PC-3 (cell line): ENCODE results near the gene ZC3H15. TPM values are rescaled to one million over a fixed set of nuclear protein-coding genes. Genes with fewer than 3 reads are reported as not detected.

Experiments
- ATAC-seq: fragments of 200-7000 bp; cut with Tn5 transposase; 2 replicates; pipeline ENCODE4 v1.9.1; 2020; ENCODE audit warnings: mild to moderate bottlenecking, moderate library complexity
- BruUV-seq: library from RNA; stranded (reverse); fragments of 400-500 nt; replicated peaks from 2 replicates; lab custom pipeline; 2021; lab: Mats Ljungman, UMichigan
- CTCF ChIA-PET: fragments of 300-600 bp; sonication (Branson Sonifier 250); formaldehyde crosslinking; loops from one replicate; lab custom pipeline; 2022; ENCODE audit warnings: antibody characterized with exemption; lab: Charles Lee
- POLR2A ChIA-PET: fragments of 300-600 bp; sonication (Branson Sonifier 250); formaldehyde crosslinking; loops from one replicate; lab custom pipeline; 2022; ENCODE audit warnings: antibody characterized with exemption; ENCODE audit not compliant: unreplicated experiment; lab: Charles Lee
- DNase-seq: peaks from one replicate; pipeline ENCODE4 v3.0.0-alpha.2; 2015
- H2AFZ ChIP-seq: fragments of 300-600 bp; sonication (generic); 2 replicates; pipeline ENCODE4 v1.6.0; 2016; ENCODE audit warnings: antibody characterized with exemption, low read length
- H3F3A ChIP-seq: fragments of 300-600 bp; sonication (generic); one replicate; pipeline ENCODE4 v1.6.0; 2017; ENCODE audit warnings: antibody characterized with exemption, low read length, control low read depth, mild to moderate bottlenecking; ENCODE audit not compliant: unreplicated experiment
- H3K27ac ChIP-seq: fragments of 300-600 bp; sonication (generic); 2 replicates; pipeline ENCODE4 v1.5.1; 2016; ENCODE audit warnings: mild to moderate bottlenecking, low read length
- H3K27me3 ChIP-seq: fragments of 300-600 bp; sonication (generic); 2 replicates; pipeline ENCODE4 v1.6.1; 2016; ENCODE audit warnings: low read length, mixed read lengths
- H3K36me3 ChIP-seq: fragments of 300-600 bp; sonication (generic); 2 replicates; pipeline ENCODE4 v1.6.1; 2016; ENCODE audit warnings: low read depth, mixed run types, low read length, mixed read lengths
- H3K4me1 ChIP-seq: fragments of 300-600 bp; sonication (generic); 2 replicates; pipeline ENCODE4 v1.5.1; 2016; ENCODE audit warnings: low read length; ENCODE audit not compliant: insufficient read depth
- H3K4me2 ChIP-seq: fragments of 300-600 bp; sonication (generic); 2 replicates; pipeline ENCODE4 v1.6.0; 2016; ENCODE audit warnings: low read length
- H3K4me3 ChIP-seq: fragments of 300-600 bp; sonication (generic); 2 replicates; pipeline ENCODE4 v1.5.1; 2016; ENCODE audit warnings: mild to moderate bottlenecking, low read length, mixed read lengths
- H3K79me2 ChIP-seq: fragments of 300-600 bp; sonication (generic); 2 replicates; pipeline ENCODE4 v1.6.1; 2017; ENCODE audit warnings: low read length, mixed read lengths
- H3K9ac ChIP-seq: fragments of 300-600 bp; sonication (generic); 2 replicates; pipeline ENCODE4 v1.6.0; 2016; ENCODE audit warnings: mild to moderate bottlenecking, low read length
- H3K9me2 ChIP-seq: fragments of 300-600 bp; sonication (generic); replicated peaks from 2 replicates; pipeline ENCODE4 v1.6.1; 2016; ENCODE audit warnings: mixed run types, low read length, mixed read lengths
- H3K9me3 ChIP-seq: fragments of 300-600 bp; sonication (generic); 2 replicates; pipeline ENCODE4 v1.6.1; 2016; ENCODE audit warnings: low read length, mixed read lengths
- H4K20me1 ChIP-seq: fragments of 300-600 bp; sonication (generic); 2 replicates; pipeline ENCODE4 v1.6.1; 2016; ENCODE audit warnings: low read length, mixed read lengths
- EZH2 ChIP-seq: fragments of 300-600 bp; sonication (generic); IDR thresholded peaks from one replicate; pipeline ENCODE4 v1.6.1; 2017; ENCODE audit warnings: antibody characterized with exemption, mild to moderate bottlenecking, low read length; ENCODE audit not compliant: unreplicated experiment
- EZH2phosphoT487 ChIP-seq: fragments of 300-600 bp; sonication (generic); IDR thresholded peaks from 2 replicates; pipeline ENCODE4 v1.6.1; 2018; ENCODE audit warnings: mild to moderate bottlenecking, antibody characterized with exemption, low read length, borderline replicate concordance
- intact Hi-C: fragments of 100-400 bp; cut with micrococcal nuclease; formaldehyde crosslinking; loops from 2 replicates; pipeline ENCODE4 v1.9.0; 2023
- total RNA-seq: library from RNA; depleted of rRNA; stranded (reverse); fragments of >200 nt; gene quantifications from 2 replicates; pipeline ENCODE4 v1.2.3, GENCODE V29; 2014
- TF ChIP-seq, protein P1 (sequence below): fragments of 300-600 bp; sonication (generic); conservative IDR thresholded peaks from 2 replicates; pipeline ENCODE4 v1.5.1; 2017; ENCODE audit warnings: antibody characterized with exemption, low read depth, mild to moderate bottlenecking, low read length

Gene ZC3H15
- total RNA-seq, 1 experiment from 2014 or later: 58.2 TPM

DNA sequence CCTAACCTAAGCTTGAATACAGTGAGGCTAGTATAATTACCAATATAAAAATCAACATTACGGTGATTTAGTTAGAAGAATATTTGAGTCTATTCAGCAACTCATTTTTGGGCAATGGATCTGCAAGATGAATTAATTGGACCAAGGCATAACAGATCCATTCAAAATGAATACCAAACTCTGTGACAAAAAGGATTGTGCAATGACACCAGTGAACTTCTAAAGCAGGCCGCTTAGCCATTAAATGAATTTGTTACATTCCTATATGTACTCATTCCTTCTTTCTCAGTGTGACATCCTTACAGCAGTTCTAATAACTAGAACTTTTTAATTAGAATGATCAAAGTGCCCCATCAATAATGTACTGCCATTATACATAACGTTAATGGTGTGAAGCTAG lies 44.3 kb downstream of the ZC3H15 start:
- intact Hi-C loops: no loop called here

DNA sequence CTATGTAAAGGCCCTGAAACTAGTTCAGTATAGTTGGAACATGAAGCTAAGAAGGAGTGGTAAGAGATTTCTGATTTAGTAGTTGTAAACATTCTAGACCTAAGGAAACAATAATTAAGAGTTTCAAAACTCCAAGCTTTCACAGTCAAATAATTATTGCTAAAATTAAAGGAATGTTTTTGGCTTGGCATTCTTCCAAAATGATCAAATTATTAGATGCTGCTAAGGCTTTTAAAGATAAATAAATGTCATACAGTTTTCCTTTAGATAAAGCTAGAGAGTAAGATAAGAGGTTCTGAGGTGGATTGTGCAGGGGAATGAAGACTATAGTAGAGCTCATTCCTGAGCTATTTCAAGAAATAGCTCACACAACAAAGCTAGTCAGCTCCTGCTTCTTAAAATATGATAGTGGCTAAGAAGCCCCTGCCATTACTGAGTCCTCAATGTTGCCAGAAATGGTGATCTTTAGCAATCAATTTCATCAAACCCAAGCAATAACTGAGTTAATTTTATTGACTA lies 45.3 kb downstream of the ZC3H15 start:
- H3K9ac ChIP-seq: no peak overlapping the region
- H4K20me1 ChIP-seq: no peaks in the 10 kb centered on the region
- H3K27me3 ChIP-seq: no peaks in the 10 kb centered on the region
- H3K4me2 ChIP-seq: no peak overlapping the region
- H3K9me2 ChIP-seq: no peaks in the 10 kb centered on the region
- no peaks in the 10 kb centered on the region for H3K36me3 ChIP-seq
- H3K4me3 ChIP-seq: no peak overlapping the region
- ATAC-seq (no peak), DNase-seq (no peak)
- no peaks in the 10 kb centered on the region for H3K4me1 ChIP-seq
- H3K9me3 ChIP-seq: no peaks in the 10 kb centered on the region
- H3K79me2 ChIP-seq: no peaks in the 10 kb centered on the region
- intact Hi-C loops: no loop called here
- no peak overlapping the region for H3K27ac ChIP-seq
- POLR2A ChIA-PET: no interaction called here
- no peak overlapping the region for H2AFZ ChIP-seq
- TF ChIP-seq, protein P1, sequence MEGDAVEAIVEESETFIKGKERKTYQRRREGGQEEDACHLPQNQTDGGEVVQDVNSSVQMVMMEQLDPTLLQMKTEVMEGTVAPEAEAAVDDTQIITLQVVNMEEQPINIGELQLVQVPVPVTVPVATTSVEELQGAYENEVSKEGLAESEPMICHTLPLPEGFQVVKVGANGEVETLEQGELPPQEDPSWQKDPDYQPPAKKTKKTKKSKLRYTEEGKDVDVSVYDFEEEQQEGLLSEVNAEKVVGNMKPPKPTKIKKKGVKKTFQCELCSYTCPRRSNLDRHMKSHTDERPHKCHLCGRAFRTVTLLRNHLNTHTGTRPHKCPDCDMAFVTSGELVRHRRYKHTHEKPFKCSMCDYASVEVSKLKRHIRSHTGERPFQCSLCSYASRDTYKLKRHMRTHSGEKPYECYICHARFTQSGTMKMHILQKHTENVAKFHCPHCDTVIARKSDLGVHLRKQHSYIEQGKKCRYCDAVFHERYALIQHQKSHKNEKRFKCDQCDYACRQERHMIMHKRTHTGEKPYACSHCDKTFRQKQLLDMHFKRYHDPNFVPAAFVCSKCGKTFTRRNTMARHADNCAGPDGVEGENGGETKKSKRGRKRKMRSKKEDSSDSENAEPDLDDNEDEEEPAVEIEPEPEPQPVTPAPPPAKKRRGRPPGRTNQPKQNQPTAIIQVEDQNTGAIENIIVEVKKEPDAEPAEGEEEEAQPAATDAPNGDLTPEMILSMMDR: no peak
- TF ChIP-seq EZH2 (no peak), EZH2phosphoT487 (no peak)
- BruUV-seq: no TSS peak
- CTCF ChIA-PET: no interaction called here
- no peaks in the 10 kb centered on the region for H3F3A ChIP-seq

More for the DNA sequence above, 44.3 kb downstream of the ZC3H15 start:
- Histone ChIP-seq H3K9ac (no peak overlapping the region), H3K27ac (no peak overlapping the region), H3K4me3 (no peak overlapping the region), H3F3A (no peaks in the 10 kb centered on the region), H2AFZ (no peak overlapping the region), H3K4me2 (no peak overlapping the region), H3K27me3 (no peaks in the 10 kb centered on the region), H3K9me3 (no peaks in the 10 kb centered on the region), H3K4me1 (no peaks in the 10 kb centered on the region), H4K20me1 (no peaks in the 10 kb centered on the region), H3K36me3 (no peaks in the 10 kb centered on the region), H3K9me2 (no peaks in the 10 kb centered on the region), H3K79me2 (no peaks in the 10 kb centered on the region)
- ChIA-PET CTCF (no interaction called here), POLR2A (no interaction called here)
- BruUV-seq: no TSS peak
- TF ChIP-seq EZH2phosphoT487 (no peak), EZH2 (no peak)
- TF ChIP-seq, protein P1: no peak
- DNase-seq (no peak), ATAC-seq (no peak)

DNA sequence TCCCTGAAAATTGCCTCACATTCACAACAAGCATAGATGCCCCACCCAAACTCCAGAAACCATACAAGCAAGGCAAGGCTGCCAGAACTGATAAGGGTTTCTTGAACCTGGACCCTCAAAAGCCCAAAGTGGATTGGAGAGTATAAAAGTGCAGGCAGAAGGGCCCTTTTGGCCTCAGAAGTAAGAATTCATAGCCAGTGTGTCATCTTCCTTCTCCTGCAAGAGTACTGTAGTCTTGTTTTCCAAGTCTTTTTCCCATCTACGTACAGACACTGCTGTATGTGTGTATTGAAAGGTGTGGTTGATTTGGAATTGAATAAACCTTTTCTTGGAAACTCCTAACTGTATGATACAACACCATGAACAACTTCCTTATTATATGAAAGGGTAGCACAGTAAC lies 46.8 kb downstream of the ZC3H15 start:
- Histone ChIP-seq H3K27me3 (no peaks in the 10 kb centered on the region), H3K9ac (no peak overlapping the region), H3K36me3 (no peaks in the 10 kb centered on the region), H4K20me1 (no peaks in the 10 kb centered on the region), H3K9me2 (no peaks in the 10 kb centered on the region), H3K4me3 (no peak overlapping the region), H3K79me2 (no peaks in the 10 kb centered on the region), H2AFZ (no peak overlapping the region), H3K27ac (no peak overlapping the region), H3K4me2 (no peak overlapping the region), H3K9me3 (no peaks in the 10 kb centered on the region), H3K4me1 (no peaks in the 10 kb centered on the region), H3F3A (no peaks in the 10 kb centered on the region)
- intact Hi-C loops: no loop called here
- TF ChIP-seq EZH2: no peak
- no peak for TF ChIP-seq EZH2phosphoT487
- TF ChIP-seq, protein P1: no peak
- BruUV-seq: no TSS peak
- ChIA-PET POLR2A (no interaction called here), CTCF (no interaction called here)
- DNase-seq: no peak
- ATAC-seq: no peak
